Measurements from ENCODE around the gene IL22. TPM values are rescaled to one million over a fixed set of nuclear protein-coding genes. Genes with fewer than 3 reads are reported as not detected.

The IL22 gene
- total RNA-seq, 1 experiment from 2014 or later = not detected

DNA sequence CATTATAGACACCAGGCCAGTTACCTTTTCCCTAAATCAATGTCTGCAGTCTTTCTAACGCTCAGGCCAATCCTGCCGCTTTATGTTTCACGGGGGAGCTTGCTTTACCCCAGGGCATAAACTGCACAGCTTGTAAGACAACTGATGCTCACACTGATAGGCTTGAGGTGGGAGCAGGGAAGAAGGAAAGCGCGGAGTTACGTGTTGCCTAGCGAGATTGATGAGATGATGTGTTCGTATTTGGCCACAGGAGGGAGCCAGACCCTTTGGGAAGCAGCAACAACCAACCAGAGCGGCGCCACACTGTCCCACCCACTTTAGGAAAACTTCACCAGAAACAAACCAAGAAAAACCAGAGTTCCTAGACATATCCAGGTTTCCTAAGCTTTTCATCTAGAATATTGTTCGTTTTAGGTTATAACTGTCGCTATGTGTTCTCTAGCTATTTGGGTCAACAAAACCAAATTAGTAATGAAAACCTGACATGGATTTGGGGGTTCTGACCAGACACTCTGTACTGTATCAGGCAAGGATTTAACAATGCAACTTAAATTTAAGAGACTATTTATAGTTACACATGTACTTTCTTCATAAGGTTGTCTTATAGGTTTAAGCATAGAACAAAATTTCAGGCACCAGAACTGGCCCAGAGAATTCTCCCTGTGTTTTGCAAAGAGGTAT is 30.2 kb downstream of the IL22 start:
- BruUV-seq (replicated peaks) = no TSS peak
- no peak overlapping the region for H3K9ac ChIP-seq (ENCODE audit: low read length)
- no peak for TF ChIP-seq FOSL1 (IDR thresholded peaks at IDR 0.05; ENCODE audit: low read depth)
- TF ChIP-seq EZH2phosphoT487 (IDR thresholded peaks at IDR 0.05; ENCODE audit: borderline replicate concordance) = no peak
- no peak for TF ChIP-seq ELF1 (IDR thresholded peaks at IDR 0.05; ENCODE audit: borderline replicate concordance, low read depth)
- no peak for TF ChIP-seq JUND (IDR thresholded peaks at IDR 0.05)
- TF ChIP-seq CEBPB (IDR thresholded peaks at IDR 0.05; ENCODE audit: low read depth) = no peak
- no peak for TF ChIP-seq SIN3A (IDR thresholded peaks at IDR 0.05; ENCODE audit: low read depth)
- no peak for TF ChIP-seq SRF (IDR thresholded peaks at IDR 0.05; ENCODE audit: low read depth)
- TF ChIP-seq TCF7L2 (IDR thresholded peaks at IDR 0.05; ENCODE audit: borderline replicate concordance, extremely low read depth, insufficient read depth, insufficient read length) = no peak
- TF ChIP-seq, protein P1, sequence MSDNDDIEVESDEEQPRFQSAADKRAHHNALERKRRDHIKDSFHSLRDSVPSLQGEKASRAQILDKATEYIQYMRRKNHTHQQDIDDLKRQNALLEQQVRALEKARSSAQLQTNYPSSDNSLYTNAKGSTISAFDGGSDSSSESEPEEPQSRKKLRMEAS (IDR thresholded peaks at IDR 0.05) = no peak
- TF ChIP-seq, protein P2, sequence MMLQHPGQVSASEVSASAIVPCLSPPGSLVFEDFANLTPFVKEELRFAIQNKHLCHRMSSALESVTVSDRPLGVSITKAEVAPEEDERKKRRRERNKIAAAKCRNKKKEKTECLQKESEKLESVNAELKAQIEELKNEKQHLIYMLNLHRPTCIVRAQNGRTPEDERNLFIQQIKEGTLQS (IDR thresholded peaks at IDR 0.05) = no peak
- no peak for TF ChIP-seq ZFX (IDR thresholded peaks at IDR 0.05)
- TF ChIP-seq ZNF274 (IDR thresholded peaks at IDR 0.05; ENCODE audit: low read depth, low read length) = no peak
- peak; percentile 93 for TF ChIP-seq RAD21 (IDR thresholded peaks at IDR 0.05; ENCODE audit: low read depth)
- TF ChIP-seq, protein P3, sequence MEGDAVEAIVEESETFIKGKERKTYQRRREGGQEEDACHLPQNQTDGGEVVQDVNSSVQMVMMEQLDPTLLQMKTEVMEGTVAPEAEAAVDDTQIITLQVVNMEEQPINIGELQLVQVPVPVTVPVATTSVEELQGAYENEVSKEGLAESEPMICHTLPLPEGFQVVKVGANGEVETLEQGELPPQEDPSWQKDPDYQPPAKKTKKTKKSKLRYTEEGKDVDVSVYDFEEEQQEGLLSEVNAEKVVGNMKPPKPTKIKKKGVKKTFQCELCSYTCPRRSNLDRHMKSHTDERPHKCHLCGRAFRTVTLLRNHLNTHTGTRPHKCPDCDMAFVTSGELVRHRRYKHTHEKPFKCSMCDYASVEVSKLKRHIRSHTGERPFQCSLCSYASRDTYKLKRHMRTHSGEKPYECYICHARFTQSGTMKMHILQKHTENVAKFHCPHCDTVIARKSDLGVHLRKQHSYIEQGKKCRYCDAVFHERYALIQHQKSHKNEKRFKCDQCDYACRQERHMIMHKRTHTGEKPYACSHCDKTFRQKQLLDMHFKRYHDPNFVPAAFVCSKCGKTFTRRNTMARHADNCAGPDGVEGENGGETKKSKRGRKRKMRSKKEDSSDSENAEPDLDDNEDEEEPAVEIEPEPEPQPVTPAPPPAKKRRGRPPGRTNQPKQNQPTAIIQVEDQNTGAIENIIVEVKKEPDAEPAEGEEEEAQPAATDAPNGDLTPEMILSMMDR (IDR thresholded peaks at IDR 0.05 in 2 of 3, conservative IDR thresholded peaks at IDR 0.05 in 1 of 3; ENCODE audit: borderline replicate concordance in 1 of 3, insufficient read depth in 1 of 3, low read depth in 2 of 3, low read length in 2 of 3) = peak; percentile 71 to 91 (median 81)
- TF ChIP-seq SP1 (IDR thresholded peaks at IDR 0.05; ENCODE audit: low read depth) = no peak
- H3K27ac ChIP-seq (ENCODE audit: low read depth, low read length) = no peak overlapping the region
- no peaks in the 10 kb centered on the region for H4K20me1 ChIP-seq (ENCODE audit: insufficient read depth)
- no peaks in the 10 kb centered on the region for H3K9me3 ChIP-seq (ENCODE audit: control insufficient read depth in 1 of 2, insufficient read depth in 1 of 2, low read depth in 1 of 2, low read length in 2 of 2)
- H3K4me1 ChIP-seq (ENCODE audit: control insufficient read depth in 1 of 2, insufficient read depth in 2 of 2, low read length in 2 of 2) = peaks cover 0 to 8% of the 10 kb centered on the region in 2 experiments; a peak in 1 of 4 replicates
- H2AFZ ChIP-seq (ENCODE audit: low read depth, low read length, poor library complexity, severe bottlenecking) = peak overlapping the region; percentile 85
- intact Hi-C loops (cut with micrococcal nuclease) = loop anchor here (1.0 to 5.0 kb wide), 4 partner anchors 94 to 934 kb away; no protein-coding TSS in a partner anchor
- no peaks in the 10 kb centered on the region for H3K79me2 ChIP-seq (ENCODE audit: insufficient read depth, low read length)
- H3K9me2 ChIP-seq (ENCODE audit: insufficient read depth) = no peaks in the 10 kb centered on the region
- POLR2A ChIA-PET = no interaction called here
- peak; percentile 100 for ATAC-seq
- H3K4me2 ChIP-seq (ENCODE audit: low read length) = peak overlapping the region; percentile 66
- peak overlapping the region in 1 of 2 experiments; percentile 34; a peak in 2 of 4 replicates for H3K4me3 ChIP-seq (replicated peaks in 1 of 2; ENCODE audit: low read depth in 1 of 2, low read length in 2 of 2)
- RAD21 ChIA-PET (ENCODE audit: low non-redundant PET in 1 of 2, low total read pairs in 2 of 2, uncharacterized antibody in 2 of 2, unreplicated experiment in 2 of 2) = no interaction called here
- H3K27me3 ChIP-seq (ENCODE audit: insufficient read depth, low read length) = no peaks in the 10 kb centered on the region
- peak; percentile 76 for DNase-seq (ENCODE audit: low read depth, low spot score)
- CTCF ChIA-PET = interaction anchor here (0.8 to 3.0 kb wide), 11 partner anchors 9 to 867 kb away, joined by 3 to 25 read pairs (median 3); no protein-coding TSS in a partner anchor
- H3K36me3 ChIP-seq (ENCODE audit: control insufficient read depth in 1 of 2, insufficient read depth in 2 of 2, low read length in 2 of 2) = no peaks in the 10 kb centered on the region
